Skeletal muscle tissue (tissue), 4 donors: ENCODE data around the gene DCLK1. TPM values are rescaled to one million over a fixed set of nuclear protein-coding genes. Genes with fewer than 3 reads are reported as not detected.

Experiments used
- H3K27ac ChIP-seq: one replicate; pipeline ENCODE4 v1.7.0; 2013; ENCODE audit warnings: mild to moderate bottlenecking, low read depth, low read length, inconsistent platforms
- H3K27me3 ChIP-seq, 3 donors: one replicate each; pipeline ENCODE4 v1.7.0; 2013; ENCODE audit warnings: low read length in 3 of 3; ENCODE audit not compliant: control insufficient read depth in 3 of 3, insufficient read depth in 3 of 3
- H3K36me3 ChIP-seq, 3 donors: one replicate each; pipeline ENCODE4 v1.7.0; 2013; ENCODE audit warnings: low read length in 3 of 3; ENCODE audit not compliant: control insufficient read depth in 3 of 3, insufficient read depth in 3 of 3
- H3K4me1 ChIP-seq, 3 donors: one replicate each; pipeline ENCODE4 v1.7.0; 2013; ENCODE audit warnings: low read length in 3 of 3, mild to moderate bottlenecking in 3 of 3; ENCODE audit not compliant: control insufficient read depth in 3 of 3, insufficient read depth in 3 of 3
- H3K4me3 ChIP-seq, 3 donors: one replicate each; pipeline ENCODE4 v1.7.0; 2013; ENCODE audit warnings: low read length in 3 of 3
- H3K9ac ChIP-seq, 3 donors: one replicate each; pipeline ENCODE4 v1.7.0; 2013; ENCODE audit warnings: low read length in 3 of 3, mild to moderate bottlenecking in 3 of 3, moderate library complexity in 2 of 3, low read depth in 1 of 3
- H3K9me3 ChIP-seq, 3 donors: one replicate each; pipeline ENCODE4 v1.7.0; 2013; ENCODE audit warnings: low read length in 3 of 3; ENCODE audit not compliant: control insufficient read depth in 3 of 3
- total RNA-seq: library from RNA; depleted of rRNA; stranded (reverse); fragments of >200 nt; gene quantifications from one replicate; pipeline ENCODE4 v1.2.3, GENCODE V29; 2014
- donor health status: Osteomylitis.

Gene DCLK1
- total RNA-seq, 1 donor from 2014 or later, result 92.9 TPM

- H3K4me3 ChIP-seq, result no peak overlapping the region
- no peaks in the 10 kb centered on the region for H3K36me3 ChIP-seq
- no peaks in the 10 kb centered on the region for H3K9me3 ChIP-seq
- H3K4me1 ChIP-seq, result peaks cover 0 to 2% (median 0%) of the 10 kb centered on the region in 3 donors
- H3K27me3 ChIP-seq, result no peaks in the 10 kb centered on the region
- H3K27ac ChIP-seq, result no peak overlapping the region
- H3K9ac ChIP-seq, result no peak overlapping the region
Measured at GRCh38 chr13:35835989-35836388, 295.2 kb downstream of the DCLK1 start.

GRCh38 chr13:35833608-35834275, 297.4 kb downstream of the DCLK1 start:
- Histone ChIP-seq H3K9ac (no peak overlapping the region), H3K27me3 (no peaks in the 10 kb centered on the region), H3K4me3 (no peak overlapping the region), H3K36me3 (no peaks in the 10 kb centered on the region), H3K4me1 (no peaks in the 10 kb centered on the region), H3K27ac (no peak overlapping the region), H3K9me3 (no peaks in the 10 kb centered on the region)

- Histone ChIP-seq H3K4me1 (no peaks in the 10 kb centered on the region), H3K9me3 (no peaks in the 10 kb centered on the region), H3K27ac (no peak overlapping the region), H3K4me3 (no peak overlapping the region), H3K27me3 (no peaks in the 10 kb centered on the region), H3K9ac (no peak overlapping the region), H3K36me3 (no peaks in the 10 kb centered on the region)
Measured at GRCh38 chr13:35833031-35833430, 298.2 kb downstream of the DCLK1 start.

GRCh38 chr13:35832551-35832950, 298.6 kb downstream of the DCLK1 start:
- no peaks in the 10 kb centered on the region for H3K9me3 ChIP-seq
- H3K36me3 ChIP-seq, result no peaks in the 10 kb centered on the region
- no peak overlapping the region for H3K4me3 ChIP-seq
- H3K9ac ChIP-seq, result no peak overlapping the region
- H3K4me1 ChIP-seq, result no peaks in the 10 kb centered on the region
- H3K27ac ChIP-seq, result no peak overlapping the region
- no peaks in the 10 kb centered on the region for H3K27me3 ChIP-seq

- H3K9ac ChIP-seq, result no peak overlapping the region
- H3K4me3 ChIP-seq, result no peak overlapping the region
- no peaks in the 10 kb centered on the region for H3K27me3 ChIP-seq
- no peak overlapping the region for H3K27ac ChIP-seq
- H3K4me1 ChIP-seq, result no peaks in the 10 kb centered on the region
- no peaks in the 10 kb centered on the region for H3K36me3 ChIP-seq
- H3K9me3 ChIP-seq, result no peaks in the 10 kb centered on the region
Measured at GRCh38 chr13:35830850-35831450, 300.2 kb downstream of the DCLK1 start.

- no peak overlapping the region for H3K27ac ChIP-seq
- H3K4me1 ChIP-seq, result no peaks in the 10 kb centered on the region
- H3K36me3 ChIP-seq, result no peaks in the 10 kb centered on the region
- H3K9ac ChIP-seq, result no peak overlapping the region
- no peaks in the 10 kb centered on the region for H3K27me3 ChIP-seq
- no peak overlapping the region for H3K4me3 ChIP-seq
- no peaks in the 10 kb centered on the region for H3K9me3 ChIP-seq
Measured at GRCh38 chr13:35826626-35827254, 304.4 kb downstream of the DCLK1 start.

GRCh38 chr13:35824825-35825224, 306.4 kb downstream of the DCLK1 start:
- H3K9ac ChIP-seq, result no peak overlapping the region
- no peak overlapping the region for H3K27ac ChIP-seq
- H3K36me3 ChIP-seq, result no peaks in the 10 kb centered on the region
- no peaks in the 10 kb centered on the region for H3K27me3 ChIP-seq
- H3K9me3 ChIP-seq, result no peaks in the 10 kb centered on the region
- H3K4me3 ChIP-seq, result no peak overlapping the region
- no peaks in the 10 kb centered on the region for H3K4me1 ChIP-seq

GRCh38 chr13:35824395-35824794, 306.8 kb downstream of the DCLK1 start:
- no peak overlapping the region for H3K4me3 ChIP-seq
- no peaks in the 10 kb centered on the region for H3K27me3 ChIP-seq
- no peaks in the 10 kb centered on the region for H3K9me3 ChIP-seq
- H3K27ac ChIP-seq, result no peak overlapping the region
- no peaks in the 10 kb centered on the region for H3K36me3 ChIP-seq
- no peak overlapping the region for H3K9ac ChIP-seq
- no peaks in the 10 kb centered on the region for H3K4me1 ChIP-seq

- Histone ChIP-seq H3K9me3 (no peaks in the 10 kb centered on the region), H3K27ac (no peak overlapping the region), H3K4me3 (no peak overlapping the region), H3K36me3 (no peaks in the 10 kb centered on the region), H3K9ac (no peak overlapping the region), H3K4me1 (no peaks in the 10 kb centered on the region), H3K27me3 (no peaks in the 10 kb centered on the region)
Measured at GRCh38 chr13:35822666-35823065, 308.5 kb downstream of the DCLK1 start.

GRCh38 chr13:35818633-35819067, 312.5 kb downstream of the DCLK1 start:
- Histone ChIP-seq H3K4me3 (no peak overlapping the region), H3K9ac (no peak overlapping the region), H3K27ac (no peak overlapping the region)

More at GRCh38 chr13:35818633-35819067, 312.5 kb downstream of the DCLK1 start:
- H3K9me3 ChIP-seq, result no peaks in the 10 kb centered on the region
- no peaks in the 10 kb centered on the region for H3K27me3 ChIP-seq
- H3K36me3 ChIP-seq, result no peaks in the 10 kb centered on the region
- H3K4me1 ChIP-seq, result peaks cover 0 to 2% (median 0%) of the 10 kb centered on the region in 3 donors
